HG03575 (cell line): ENCODE measurements around the gene CDK7.

ENCODE experiments used
- ATAC-seq: cut with Tn5 transposase; IDR thresholded peaks from one replicate; pipeline ENCODE4 v1.9.1; 2021; ENCODE audit not compliant: unreplicated experiment, insufficient number of reproducible peaks, low FRiP score; ENCODE audit errors: extremely low read depth

Gene CDK7

GRCh38 chr5:69284203-69284602 lies 49.5 kb downstream of the CDK7 start:
- ATAC-seq: no peak

GRCh38 chr5:69285448-69286116 lies 50.9 kb downstream of the CDK7 start:
- ATAC-seq: no peak

DNA sequence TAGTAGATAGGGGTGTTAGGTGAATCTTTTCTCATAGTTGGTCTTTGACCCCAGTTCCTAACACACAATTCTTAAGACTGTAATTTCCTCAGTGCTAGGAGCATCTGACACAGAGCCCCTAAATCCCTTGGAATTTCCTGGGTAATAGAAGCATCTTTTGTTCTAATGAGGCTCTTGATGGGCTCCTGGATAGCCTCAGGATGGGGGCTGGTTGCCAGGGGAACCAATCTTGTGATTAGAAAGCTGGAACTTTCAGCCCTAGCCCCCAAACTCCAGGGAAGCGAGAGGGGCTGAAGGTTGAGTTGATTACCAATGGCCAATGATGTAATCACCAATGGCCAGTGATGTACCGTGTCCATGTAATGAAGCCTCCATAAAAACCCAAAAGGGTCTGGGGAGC lies 53.4 kb downstream of the CDK7 start:
- no peak for ATAC-seq

GRCh38 chr5:69288688-69289087 lies 54.0 kb downstream of the CDK7 start:
- ATAC-seq: no peak

- ATAC-seq: no peak
Measured at GRCh38 chr5:69292306-69292705, 57.6 kb downstream of the CDK7 start.

DNA sequence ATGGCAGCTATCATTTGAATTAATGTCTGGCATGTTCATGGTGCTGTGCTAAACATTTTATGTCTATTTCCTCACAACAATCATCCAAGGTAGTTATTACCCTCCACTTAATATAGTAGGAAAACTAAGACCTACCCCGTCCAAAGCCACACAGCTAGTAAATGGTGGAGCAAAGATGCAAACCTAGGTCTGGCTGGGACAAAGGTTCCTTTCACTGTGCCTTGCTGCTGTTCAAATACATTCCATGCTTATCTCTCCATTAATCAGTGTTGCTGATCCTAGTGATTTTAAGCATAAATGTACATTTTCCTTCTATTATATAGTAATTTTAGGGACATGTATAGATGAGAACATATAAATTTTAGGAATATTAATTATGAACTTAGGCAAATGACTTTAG lies 59.2 kb downstream of the CDK7 start:
- ATAC-seq: no peak

GRCh38 chr5:69295088-69295754 lies 60.5 kb downstream of the CDK7 start:
- ATAC-seq: no peak

GRCh38 chr5:69299625-69300024 lies 64.9 kb downstream of the CDK7 start:
- ATAC-seq: no peak

DNA sequence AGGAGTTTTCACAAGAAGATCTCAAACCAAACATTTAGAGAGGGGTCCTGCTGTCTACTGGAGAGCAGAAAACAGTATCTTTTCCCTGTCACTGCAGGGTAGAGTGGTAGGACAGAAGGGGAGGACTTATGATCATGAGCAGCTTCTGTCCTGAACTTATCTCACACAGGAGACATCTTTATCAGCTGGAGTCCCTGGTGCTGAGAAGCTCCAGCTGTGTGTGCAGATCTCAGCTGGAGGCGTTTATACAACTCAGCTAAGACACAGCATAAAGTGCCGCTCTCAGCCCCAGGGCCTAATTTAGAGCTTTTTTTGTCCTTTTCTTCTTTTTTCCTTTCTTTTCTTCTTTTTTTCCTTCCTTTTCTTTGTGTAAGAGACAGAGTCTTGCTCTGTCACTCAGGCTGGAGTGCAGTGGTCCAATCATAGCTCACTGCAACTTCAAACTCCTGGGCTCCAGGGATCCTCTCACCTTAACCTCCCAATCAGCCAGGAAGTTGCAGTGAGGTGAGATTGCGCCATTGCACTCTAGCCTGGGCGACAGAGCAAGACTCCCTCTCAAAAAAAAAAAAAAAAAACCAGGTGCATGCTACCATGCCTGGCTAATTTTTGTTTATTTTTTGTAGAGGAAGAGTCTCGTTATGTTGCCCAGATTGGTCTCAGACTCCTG lies 66.0 kb downstream of the CDK7 start:
- no peak for ATAC-seq

- no peak for ATAC-seq
Measured at GRCh38 chr5:69305512-69305911, 70.8 kb downstream of the CDK7 start.

- ATAC-seq: no peak
Measured at GRCh38 chr5:69308046-69308553, 73.4 kb downstream of the CDK7 start.

DNA sequence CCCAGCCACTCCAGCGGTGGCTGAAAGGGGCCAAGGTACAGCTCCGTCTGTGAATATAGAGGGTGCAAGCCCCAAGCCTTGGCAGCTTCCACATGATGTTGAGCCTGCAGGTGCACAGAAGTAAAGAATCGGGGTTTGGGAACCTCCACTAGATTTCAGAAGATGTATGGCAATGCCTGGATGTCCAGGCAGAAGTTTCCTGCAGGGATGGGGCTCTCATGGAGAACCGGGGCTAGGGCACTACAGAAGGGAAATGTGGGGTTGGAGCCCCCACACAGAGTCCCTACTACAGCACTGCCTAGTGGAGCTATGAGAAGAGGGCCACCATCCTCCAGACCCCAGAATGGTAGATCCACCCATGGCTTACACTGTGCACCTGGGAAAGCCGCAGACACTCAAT lies 74.7 kb downstream of the CDK7 start:
- ATAC-seq: no peak

GRCh38 chr5:69312459-69313160 lies 77.9 kb downstream of the CDK7 start:
- ATAC-seq: no peak

DNA sequence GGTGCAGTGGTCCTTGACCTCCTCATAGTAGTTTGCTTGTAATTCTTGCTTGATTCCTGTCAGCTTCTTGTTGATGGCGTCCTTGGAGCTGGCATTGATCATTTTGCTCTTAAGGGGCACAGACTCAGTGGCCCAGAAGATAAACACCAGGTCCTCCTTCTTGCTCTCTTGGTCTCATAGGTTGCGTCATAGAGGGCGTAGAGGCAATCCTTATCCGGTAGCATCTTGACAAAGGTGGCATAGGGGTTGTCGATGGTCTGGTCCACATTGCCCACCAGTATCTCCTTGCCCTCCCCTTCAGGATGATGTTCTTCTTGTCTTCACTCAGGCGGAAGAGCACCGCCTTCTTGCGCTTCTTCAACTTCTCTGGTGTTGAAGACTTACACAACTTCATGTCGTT lies 78.7 kb downstream of the CDK7 start:
- no peak for ATAC-seq

GRCh38 chr5:69315972-69316371 lies 81.3 kb downstream of the CDK7 start:
- no peak for ATAC-seq

GRCh38 chr5:69317391-69317790 lies 82.7 kb downstream of the CDK7 start:
- ATAC-seq: no peak

DNA sequence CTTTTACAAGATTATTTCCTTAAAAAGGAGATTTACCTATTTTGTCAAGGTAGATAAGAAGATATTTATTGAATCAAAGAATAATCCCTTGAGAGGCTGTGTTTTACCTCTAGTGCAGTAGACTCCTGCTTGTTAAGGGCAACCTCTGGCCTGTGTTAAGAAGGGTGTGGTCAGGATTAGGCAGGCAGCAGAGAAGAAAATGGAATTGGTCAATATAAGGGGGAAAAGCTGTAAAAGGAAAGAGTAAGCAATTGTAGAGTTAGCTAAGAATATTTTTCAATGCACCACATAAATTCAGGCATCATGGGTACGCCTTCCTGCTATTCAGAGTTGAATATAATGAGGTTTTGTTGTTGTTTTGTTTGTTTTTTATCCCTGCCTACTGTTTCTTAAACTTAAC lies 91.7 kb downstream of the CDK7 start:
- no peak for ATAC-seq
